Measurements from ENCODE around the gene FOXO3.

The FOXO3 gene

DNA sequence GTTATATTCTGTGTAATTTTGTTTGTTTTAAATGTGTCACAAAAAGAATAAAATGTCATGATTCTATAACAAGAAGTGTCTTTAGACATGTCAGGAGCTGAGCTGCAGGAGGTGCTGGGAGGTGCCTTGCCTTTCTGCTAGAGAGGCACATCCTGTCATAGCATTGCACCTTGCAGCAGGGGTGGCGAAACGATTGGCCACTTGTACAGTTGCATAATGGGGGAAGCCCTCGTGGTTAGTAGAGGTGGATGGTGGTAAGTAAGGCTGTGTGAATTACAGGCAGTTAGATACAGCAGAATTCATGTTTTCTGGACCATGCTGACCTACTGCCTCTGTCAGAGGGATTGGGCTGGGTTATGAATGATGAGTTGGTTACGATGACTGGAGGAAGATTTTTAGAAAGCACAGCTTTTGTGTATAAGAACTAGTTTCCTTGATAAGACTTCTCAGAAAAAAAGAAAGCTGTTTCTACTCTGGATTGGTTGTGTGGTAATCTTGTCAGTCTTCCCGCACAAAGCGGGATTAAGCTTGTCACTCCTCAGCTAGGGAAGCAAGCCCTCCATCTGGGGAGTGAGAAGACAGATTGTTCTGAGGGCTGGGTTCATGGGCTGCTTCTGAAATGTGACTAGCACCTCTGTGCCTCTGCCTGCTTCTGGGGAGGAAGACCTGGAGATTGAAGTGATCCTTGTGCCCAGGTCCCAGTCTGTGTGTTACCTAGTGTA is 74.9 kb downstream of the FOXO3 start:
- TF ChIP-seq, protein P1, sequence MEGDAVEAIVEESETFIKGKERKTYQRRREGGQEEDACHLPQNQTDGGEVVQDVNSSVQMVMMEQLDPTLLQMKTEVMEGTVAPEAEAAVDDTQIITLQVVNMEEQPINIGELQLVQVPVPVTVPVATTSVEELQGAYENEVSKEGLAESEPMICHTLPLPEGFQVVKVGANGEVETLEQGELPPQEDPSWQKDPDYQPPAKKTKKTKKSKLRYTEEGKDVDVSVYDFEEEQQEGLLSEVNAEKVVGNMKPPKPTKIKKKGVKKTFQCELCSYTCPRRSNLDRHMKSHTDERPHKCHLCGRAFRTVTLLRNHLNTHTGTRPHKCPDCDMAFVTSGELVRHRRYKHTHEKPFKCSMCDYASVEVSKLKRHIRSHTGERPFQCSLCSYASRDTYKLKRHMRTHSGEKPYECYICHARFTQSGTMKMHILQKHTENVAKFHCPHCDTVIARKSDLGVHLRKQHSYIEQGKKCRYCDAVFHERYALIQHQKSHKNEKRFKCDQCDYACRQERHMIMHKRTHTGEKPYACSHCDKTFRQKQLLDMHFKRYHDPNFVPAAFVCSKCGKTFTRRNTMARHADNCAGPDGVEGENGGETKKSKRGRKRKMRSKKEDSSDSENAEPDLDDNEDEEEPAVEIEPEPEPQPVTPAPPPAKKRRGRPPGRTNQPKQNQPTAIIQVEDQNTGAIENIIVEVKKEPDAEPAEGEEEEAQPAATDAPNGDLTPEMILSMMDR (IDR thresholded peaks at IDR 0.05): no peak

DNA sequence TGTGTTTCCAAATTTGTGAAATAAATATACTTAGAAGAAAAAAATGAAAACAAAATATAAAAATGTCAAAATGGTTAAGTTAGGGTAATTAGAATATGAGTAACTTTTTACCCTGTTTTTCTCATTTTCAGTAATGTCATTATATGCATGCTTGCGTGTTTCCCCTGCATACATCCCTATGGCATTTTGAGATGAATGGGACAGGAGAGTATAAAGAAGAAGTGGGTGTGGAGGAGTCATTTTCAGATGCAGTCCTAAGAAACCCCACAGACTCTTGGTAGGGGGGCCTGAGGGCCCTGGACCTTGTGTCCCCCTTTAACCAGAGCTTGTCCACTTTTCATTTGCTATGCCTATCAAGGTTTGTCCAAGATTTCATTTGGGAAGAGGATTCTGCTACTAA is 77.2 kb downstream of the FOXO3 start:
- TF ChIP-seq, protein P1 (IDR thresholded peaks at IDR 0.05): no peak

DNA sequence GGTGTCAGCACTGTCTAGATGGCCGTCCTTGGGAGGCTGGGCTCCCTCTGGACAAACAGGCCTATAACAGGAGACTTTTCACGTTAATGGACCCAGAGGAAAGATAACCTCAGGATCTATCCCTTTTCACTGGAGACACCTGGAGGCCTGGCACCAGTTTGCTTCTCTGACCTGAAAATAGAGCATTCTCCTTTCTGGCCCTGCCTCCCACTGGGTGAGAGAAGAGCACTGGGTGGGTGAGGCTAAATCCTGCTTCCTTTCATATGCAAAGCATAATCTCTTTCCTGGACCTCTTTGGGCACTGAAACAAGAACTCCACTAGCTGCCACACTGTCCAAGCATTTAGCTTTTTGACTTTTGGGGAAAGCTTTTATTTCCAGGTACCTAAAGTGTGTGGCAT is 78.3 kb downstream of the FOXO3 start:
- TF ChIP-seq, protein P1 (IDR thresholded peaks at IDR 0.05): no peak

DNA sequence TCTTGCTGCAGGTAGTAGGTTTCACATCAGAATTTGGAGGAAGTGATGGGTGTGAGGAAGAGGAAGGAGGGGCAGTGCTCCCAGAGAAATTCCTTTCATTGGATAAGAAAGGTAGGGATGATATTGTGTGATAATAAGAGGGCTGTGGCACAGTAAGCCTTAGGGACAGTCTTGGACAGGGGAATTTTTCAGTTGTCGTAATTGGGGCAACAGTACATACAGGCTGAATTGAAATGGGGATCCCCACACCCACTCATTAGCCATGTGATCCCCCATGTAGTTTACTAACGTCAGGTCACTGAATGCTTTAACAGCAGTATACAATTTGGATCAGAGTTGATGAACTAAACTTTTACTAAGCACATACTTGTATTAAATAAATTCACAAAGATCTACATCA is 79.4 kb downstream of the FOXO3 start:
- TF ChIP-seq, protein P1 (IDR thresholded peaks at IDR 0.05): no peak

DNA sequence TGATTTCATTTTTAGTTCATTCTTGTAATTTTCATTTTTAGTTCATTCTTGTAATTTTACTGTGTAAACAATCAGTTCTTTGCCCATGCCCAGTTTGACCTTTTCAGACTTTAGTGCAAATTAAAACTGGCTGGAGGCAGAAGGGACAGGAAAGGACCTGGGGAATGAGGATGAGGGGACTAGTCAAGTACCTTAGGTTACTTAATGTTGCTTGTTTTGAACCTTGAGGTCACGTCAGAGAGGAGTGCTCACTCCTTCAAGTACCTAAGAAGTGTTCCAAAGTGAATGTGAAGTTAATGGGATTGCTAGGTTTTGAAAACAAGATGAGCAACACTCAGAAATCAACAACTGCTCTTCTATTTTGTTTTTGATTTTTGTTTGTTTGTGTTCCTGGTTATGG is 82.5 kb downstream of the FOXO3 start:
- TF ChIP-seq, protein P1 (IDR thresholded peaks at IDR 0.05): no peak

DNA sequence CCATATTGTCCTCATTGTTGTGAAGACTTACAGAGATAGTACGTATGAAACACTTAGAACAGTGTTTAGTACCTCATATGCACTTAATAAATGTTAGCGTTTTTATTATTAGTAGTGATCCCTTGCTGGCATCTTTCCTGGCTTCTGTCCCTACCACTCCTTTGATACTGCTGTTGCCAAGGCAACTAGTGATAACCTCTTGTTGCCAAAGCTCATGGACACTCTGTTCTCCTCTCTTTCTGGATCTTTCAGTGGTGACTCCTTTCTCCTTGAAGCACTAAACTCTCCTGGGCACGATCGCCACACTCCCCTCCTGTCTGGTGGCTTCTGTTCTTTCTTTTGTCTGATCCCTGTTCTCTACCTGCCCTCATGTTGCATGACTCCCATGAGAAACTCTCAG is 83.5 kb downstream of the FOXO3 start:
- TF ChIP-seq, protein P1 (IDR thresholded peaks at IDR 0.05): no peak

DNA sequence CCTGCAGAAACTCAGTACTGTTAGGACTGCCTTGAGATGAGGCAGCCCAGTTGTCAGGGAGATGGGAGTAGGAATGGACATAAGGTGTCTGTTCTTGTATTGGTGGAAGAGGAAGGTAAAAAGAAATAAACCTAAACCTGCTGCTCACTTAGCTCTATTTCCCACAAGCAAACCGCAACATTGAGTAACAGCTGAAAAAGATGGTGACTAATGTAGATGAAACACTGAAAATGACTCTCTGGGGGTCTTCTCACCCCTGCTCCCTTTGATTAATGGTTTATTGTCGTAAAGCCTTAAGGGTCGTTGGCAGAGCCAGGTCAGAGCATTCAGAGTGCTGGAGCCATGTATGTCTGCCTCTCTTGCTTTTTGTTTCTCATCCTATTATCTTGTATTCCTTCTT is 87.5 kb downstream of the FOXO3 start:
- TF ChIP-seq, protein P1 (IDR thresholded peaks at IDR 0.05): no peak

DNA sequence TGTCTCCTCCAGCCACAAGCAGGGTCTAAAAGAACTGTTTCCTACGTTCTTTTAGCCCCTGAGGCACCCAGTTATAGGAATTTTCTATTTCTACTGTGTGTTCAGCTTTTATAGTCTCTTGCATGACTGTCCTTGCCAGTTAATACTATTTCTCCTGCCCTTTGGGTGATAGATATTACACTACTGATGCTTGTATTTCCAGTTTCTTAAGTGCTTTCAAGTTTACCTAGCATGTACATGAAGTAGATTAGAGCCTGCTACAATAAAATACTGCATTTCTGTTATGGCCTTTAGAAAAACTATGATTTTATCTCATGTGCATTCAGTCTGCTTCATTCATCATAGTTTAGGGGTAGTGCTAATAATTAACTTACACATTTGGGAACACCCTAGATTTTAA is 89.6 kb downstream of the FOXO3 start:
- TF ChIP-seq, protein P1 (IDR thresholded peaks at IDR 0.05): no peak

Data from LNCAP (cell line).